Measurements from ENCODE around the gene CSMD2.

CSMD2 gene

GRCh38 chr1:33607444-33608005 lies 557.5 kb downstream of the CSMD2 start:
- no peak for TF ChIP-seq FOXP2 (optimal IDR thresholded peaks at IDR 0.05; ENCODE audit: borderline replicate concordance, extremely low read depth, extremely low read length, insufficient read depth)

GRCh38 chr1:33606272-33606671 lies 558.8 kb downstream of the CSMD2 start:
- no peak for TF ChIP-seq REST (IDR thresholded peaks at IDR 0.05; ENCODE audit: insufficient read depth in 1 of 2, low read depth in 2 of 2, low read length in 2 of 2)
- no peak for TF ChIP-seq SIN3A (IDR thresholded peaks at IDR 0.05; ENCODE audit: borderline replicate concordance, insufficient read depth, low read length)
- TF ChIP-seq TAF1 (IDR thresholded peaks at IDR 0.05; ENCODE audit: borderline replicate concordance, insufficient read depth, low read length), result no peak
- TF ChIP-seq FOXP2 (optimal IDR thresholded peaks at IDR 0.05; ENCODE audit: borderline replicate concordance, extremely low read depth, extremely low read length, insufficient read depth), result no peak
- no peak for TF ChIP-seq POLR2AphosphoS5 (IDR thresholded peaks at IDR 0.05; ENCODE audit: low read depth, low read length)

- TF ChIP-seq TAF1 (IDR thresholded peaks at IDR 0.05; ENCODE audit: borderline replicate concordance, insufficient read depth, low read length) (no peak), POLR2AphosphoS5 (IDR thresholded peaks at IDR 0.05; ENCODE audit: low read depth, low read length) (no peak), REST (IDR thresholded peaks at IDR 0.05; ENCODE audit: insufficient read depth in 1 of 2, low read depth in 2 of 2, low read length in 2 of 2) (no peak), FOXP2 (optimal IDR thresholded peaks at IDR 0.05; ENCODE audit: borderline replicate concordance, extremely low read depth, extremely low read length, insufficient read depth) (no peak), SIN3A (IDR thresholded peaks at IDR 0.05; ENCODE audit: borderline replicate concordance, insufficient read depth, low read length) (no peak)
Observed at GRCh38 chr1:33602271-33602670, 562.8 kb downstream of the CSMD2 start.

- TF ChIP-seq POLR2AphosphoS5 (IDR thresholded peaks at IDR 0.05; ENCODE audit: low read depth, low read length) (no peak), TAF1 (IDR thresholded peaks at IDR 0.05; ENCODE audit: borderline replicate concordance, insufficient read depth, low read length) (no peak), REST (IDR thresholded peaks at IDR 0.05; ENCODE audit: insufficient read depth in 1 of 2, low read depth in 2 of 2, low read length in 2 of 2) (no peak), SIN3A (IDR thresholded peaks at IDR 0.05; ENCODE audit: borderline replicate concordance, insufficient read depth, low read length) (no peak), FOXP2 (optimal IDR thresholded peaks at IDR 0.05; ENCODE audit: borderline replicate concordance, extremely low read depth, extremely low read length, insufficient read depth) (no peak)
Observed at GRCh38 chr1:33601751-33602150, 563.3 kb downstream of the CSMD2 start.

GRCh38 chr1:33599516-33600115 lies 565.4 kb downstream of the CSMD2 start:
- TF ChIP-seq SIN3A (IDR thresholded peaks at IDR 0.05; ENCODE audit: borderline replicate concordance, insufficient read depth, low read length) (no peak), POLR2AphosphoS5 (IDR thresholded peaks at IDR 0.05; ENCODE audit: low read depth, low read length) (no peak), TAF1 (IDR thresholded peaks at IDR 0.05; ENCODE audit: borderline replicate concordance, insufficient read depth, low read length) (no peak), FOXP2 (optimal IDR thresholded peaks at IDR 0.05; ENCODE audit: borderline replicate concordance, extremely low read depth, extremely low read length, insufficient read depth) (no peak), REST (IDR thresholded peaks at IDR 0.05; ENCODE audit: insufficient read depth in 1 of 2, low read depth in 2 of 2, low read length in 2 of 2) (no peak)

Data from PFSK-1 (cell line).